Activated naive CD8-positive, alpha-beta T cell treated with anti-CD3 and anti-CD28 coated beads, Interleukin-2, amount 50 U/mL, for 24 hours (primary cell): ENCODE measurements around the gene TTC7B.

Source experiments
- ATAC-seq: fragments of 150-1000 bp; cut with Tn5 transposase; one replicate; pipeline ENCODE4 v1.10.0; 2021
- DNase-seq: peaks from one replicate; pipeline ENCODE4 v3.0.0; 2021
- H3K27ac Mint-ChIP-seq: one replicate; pipeline ENCODE4 v1.8.0; 2021; ENCODE audit warnings: mild to moderate bottlenecking, mixed read lengths
- H3K27me3 Mint-ChIP-seq: one replicate; pipeline ENCODE4 v1.8.0; 2021; ENCODE audit warnings: mixed read lengths
- H3K36me3 Mint-ChIP-seq: one replicate; pipeline ENCODE4 v1.8.0; 2021; ENCODE audit warnings: low read depth, mixed read lengths
- H3K4me1 Mint-ChIP-seq: one replicate; pipeline ENCODE4 v1.8.0; 2021; ENCODE audit warnings: mixed read lengths
- H3K4me3 Mint-ChIP-seq: one replicate; pipeline ENCODE4 v1.8.0; 2021; ENCODE audit warnings: mild to moderate bottlenecking, moderate library complexity, mixed read lengths
- H3K9me3 Mint-ChIP-seq: one replicate; pipeline ENCODE4 v1.8.0; 2021; ENCODE audit warnings: mixed read lengths

The TTC7B gene

GRCh38 chr14:90514566-90514965 lies 301.7 kb downstream of the TTC7B start:
- H3K4me1 Mint-ChIP-seq = no peaks in the 10 kb centered on the region
- DNase-seq = no peak
- H3K27me3 Mint-ChIP-seq = no peaks in the 10 kb centered on the region
- no peaks in the 10 kb centered on the region for H3K9me3 Mint-ChIP-seq
- H3K4me3 Mint-ChIP-seq = no peak overlapping the region
- no peaks in the 10 kb centered on the region for H3K36me3 Mint-ChIP-seq
- no peak overlapping the region for H3K27ac Mint-ChIP-seq
- ATAC-seq = no peak

GRCh38 chr14:90514015-90514398 lies 302.2 kb downstream of the TTC7B start:
- ATAC-seq (no peak), DNase-seq (no peak)
- no peak overlapping the region for H3K27ac Mint-ChIP-seq
- H3K9me3 Mint-ChIP-seq = no peaks in the 10 kb centered on the region
- no peaks in the 10 kb centered on the region for H3K36me3 Mint-ChIP-seq
- no peaks in the 10 kb centered on the region for H3K4me1 Mint-ChIP-seq
- peaks cover 5% of the 10 kb centered on the region for H3K27me3 Mint-ChIP-seq
- no peak overlapping the region for H3K4me3 Mint-ChIP-seq

- Mint-ChIP-seq H3K4me3 (no peak overlapping the region), H3K27ac (no peak overlapping the region), H3K27me3 (peaks cover 7% of the 10 kb centered on the region), H3K4me1 (peaks cover 2% of the 10 kb centered on the region), H3K36me3 (no peaks in the 10 kb centered on the region), H3K9me3 (no peaks in the 10 kb centered on the region)
- ATAC-seq (no peak), DNase-seq (no peak)
Measured at GRCh38 chr14:90513161-90514014, 302.8 kb downstream of the TTC7B start.

GRCh38 chr14:90512329-90512991 lies 303.8 kb downstream of the TTC7B start:
- Mint-ChIP-seq H3K9me3 (no peaks in the 10 kb centered on the region), H3K4me1 (peaks cover 2% of the 10 kb centered on the region), H3K27me3 (peaks cover 7% of the 10 kb centered on the region), H3K27ac (no peak overlapping the region), H3K36me3 (no peaks in the 10 kb centered on the region), H3K4me3 (no peak overlapping the region)
- DNase-seq (no peak), ATAC-seq (no peak)

DNA sequence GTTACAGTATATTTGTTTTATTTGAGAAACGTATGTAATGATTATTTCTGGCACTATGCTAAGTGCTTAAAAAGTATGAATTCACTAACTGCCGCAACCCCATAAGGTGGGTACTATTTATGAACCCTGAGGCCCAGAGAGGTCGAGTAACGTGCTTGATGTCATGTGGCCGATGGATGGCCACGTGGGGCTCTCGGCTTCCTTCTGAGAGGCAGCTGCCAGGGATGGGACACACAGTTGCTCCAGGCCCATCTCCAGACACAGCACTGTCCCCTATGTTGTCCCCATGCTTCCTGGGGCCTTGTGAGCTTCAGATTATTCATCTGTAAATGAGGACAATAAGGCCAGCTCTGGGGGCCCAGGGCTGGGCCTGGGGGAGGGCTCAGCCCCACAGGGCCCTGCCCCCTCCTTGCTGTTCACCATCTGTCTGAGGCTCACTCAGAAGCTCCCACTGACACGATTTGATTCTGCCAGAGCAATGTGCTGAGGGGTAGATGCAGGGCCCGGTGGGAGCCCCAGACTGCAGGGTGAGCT lies 304.4 kb downstream of the TTC7B start:
- peaks cover 7% of the 10 kb centered on the region for H3K27me3 Mint-ChIP-seq
- no peak overlapping the region for H3K4me3 Mint-ChIP-seq
- no peak overlapping the region for H3K27ac Mint-ChIP-seq
- H3K9me3 Mint-ChIP-seq = no peaks in the 10 kb centered on the region
- H3K4me1 Mint-ChIP-seq = peaks cover 2% of the 10 kb centered on the region
- ATAC-seq = no peak
- DNase-seq = no peak
- H3K36me3 Mint-ChIP-seq = no peaks in the 10 kb centered on the region

- Mint-ChIP-seq H3K27ac (no peak overlapping the region), H3K27me3 (peaks cover 7% of the 10 kb centered on the region), H3K4me1 (peaks cover 2% of the 10 kb centered on the region), H3K36me3 (no peaks in the 10 kb centered on the region), H3K9me3 (no peaks in the 10 kb centered on the region), H3K4me3 (no peak overlapping the region)
- no peak for ATAC-seq
- no peak for DNase-seq
Measured at GRCh38 chr14:90511252-90511651, 305.0 kb downstream of the TTC7B start.

- H3K27ac Mint-ChIP-seq = no peak overlapping the region
- DNase-seq (no peak), ATAC-seq (no peak)
- H3K9me3 Mint-ChIP-seq = no peaks in the 10 kb centered on the region
- peaks cover 2% of the 10 kb centered on the region for H3K4me1 Mint-ChIP-seq
- no peaks in the 10 kb centered on the region for H3K36me3 Mint-ChIP-seq
- peaks cover 7% of the 10 kb centered on the region for H3K27me3 Mint-ChIP-seq
- H3K4me3 Mint-ChIP-seq = no peak overlapping the region
Measured at GRCh38 chr14:90510159-90510558, 306.1 kb downstream of the TTC7B start.

- Mint-ChIP-seq H3K4me3 (no peak overlapping the region), H3K27ac (no peak overlapping the region), H3K27me3 (peaks cover 7% of the 10 kb centered on the region), H3K9me3 (no peaks in the 10 kb centered on the region), H3K4me1 (peaks cover 2% of the 10 kb centered on the region), H3K36me3 (no peaks in the 10 kb centered on the region)
- no peak for DNase-seq
- no peak for ATAC-seq
Measured at GRCh38 chr14:90509403-90509802, 306.8 kb downstream of the TTC7B start.

DNA sequence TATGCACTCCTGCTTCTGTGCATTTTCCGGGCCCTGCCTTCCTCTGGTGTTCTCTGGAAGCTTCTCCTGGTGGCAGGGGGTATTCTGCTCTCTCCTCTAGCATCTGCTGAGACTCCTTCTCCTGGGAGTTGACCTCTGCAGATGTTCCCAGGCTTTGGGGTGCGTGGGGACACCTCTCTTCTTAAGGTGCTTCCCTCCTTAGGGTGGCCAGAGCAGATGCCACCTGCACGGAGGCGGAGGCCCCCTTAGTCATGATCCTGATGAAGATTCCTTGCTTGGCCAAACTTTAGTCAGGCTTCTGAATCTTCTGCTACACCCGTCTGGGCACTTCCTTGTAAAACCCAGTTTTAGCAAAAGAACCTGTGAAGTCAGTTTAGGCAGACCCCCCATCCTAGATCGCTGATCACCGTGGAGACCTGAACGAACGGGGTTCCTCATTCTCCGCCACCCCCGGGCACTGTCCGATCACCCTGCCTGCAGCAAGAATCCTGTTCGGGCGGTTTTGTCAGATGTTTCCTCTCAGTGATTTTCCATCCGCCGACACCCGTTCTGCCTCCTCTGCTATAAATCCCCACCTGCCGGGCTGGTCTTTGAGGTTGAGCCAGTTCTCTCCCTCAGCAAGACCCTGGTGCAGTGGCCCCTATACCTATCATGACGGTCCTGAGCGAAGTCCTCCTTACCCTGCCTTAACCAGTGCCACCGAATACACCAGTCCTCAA lies 307.5 kb downstream of the TTC7B start:
- Mint-ChIP-seq H3K9me3 (no peaks in the 10 kb centered on the region), H3K4me1 (peaks cover 2% of the 10 kb centered on the region), H3K4me3 (no peak overlapping the region), H3K27me3 (peaks cover 7% of the 10 kb centered on the region), H3K27ac (no peak overlapping the region), H3K36me3 (no peaks in the 10 kb centered on the region)
- ATAC-seq (no peak), DNase-seq (no peak)

- H3K4me1 Mint-ChIP-seq = peaks cover 2% of the 10 kb centered on the region
- peaks cover 8% of the 10 kb centered on the region for H3K27me3 Mint-ChIP-seq
- no peak for DNase-seq
- ATAC-seq = no peak
- no peaks in the 10 kb centered on the region for H3K9me3 Mint-ChIP-seq
- H3K36me3 Mint-ChIP-seq = no peaks in the 10 kb centered on the region
- no peak overlapping the region for H3K27ac Mint-ChIP-seq
- H3K4me3 Mint-ChIP-seq = no peak overlapping the region
Measured at GRCh38 chr14:90508036-90508435, 308.2 kb downstream of the TTC7B start.

DNA sequence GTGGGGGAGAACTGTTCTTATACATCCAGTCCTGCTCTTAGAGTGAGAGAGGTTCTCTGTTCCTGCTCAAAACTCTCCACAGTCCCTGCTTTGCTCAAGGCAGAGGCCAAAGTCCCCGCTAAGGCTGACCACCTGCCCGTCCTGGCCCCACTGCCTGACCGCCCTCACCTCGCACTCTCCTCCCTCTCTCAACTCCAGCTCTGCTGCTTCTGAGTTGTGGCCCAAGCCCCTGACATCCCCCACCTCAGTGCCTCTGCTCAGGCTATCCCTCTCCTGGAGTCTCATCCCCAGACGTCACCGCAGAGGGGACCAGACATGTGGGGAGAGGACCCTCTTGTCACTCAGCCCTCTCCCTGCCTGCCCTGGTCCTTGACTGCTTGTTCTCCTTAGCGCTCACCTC lies 308.8 kb downstream of the TTC7B start:
- no peak for ATAC-seq
- no peak overlapping the region for H3K27ac Mint-ChIP-seq
- H3K4me1 Mint-ChIP-seq = peaks cover 2% of the 10 kb centered on the region
- H3K4me3 Mint-ChIP-seq = no peak overlapping the region
- no peak for DNase-seq
- no peaks in the 10 kb centered on the region for H3K9me3 Mint-ChIP-seq
- H3K27me3 Mint-ChIP-seq = peaks cover 12% of the 10 kb centered on the region
- no peaks in the 10 kb centered on the region for H3K36me3 Mint-ChIP-seq

DNA sequence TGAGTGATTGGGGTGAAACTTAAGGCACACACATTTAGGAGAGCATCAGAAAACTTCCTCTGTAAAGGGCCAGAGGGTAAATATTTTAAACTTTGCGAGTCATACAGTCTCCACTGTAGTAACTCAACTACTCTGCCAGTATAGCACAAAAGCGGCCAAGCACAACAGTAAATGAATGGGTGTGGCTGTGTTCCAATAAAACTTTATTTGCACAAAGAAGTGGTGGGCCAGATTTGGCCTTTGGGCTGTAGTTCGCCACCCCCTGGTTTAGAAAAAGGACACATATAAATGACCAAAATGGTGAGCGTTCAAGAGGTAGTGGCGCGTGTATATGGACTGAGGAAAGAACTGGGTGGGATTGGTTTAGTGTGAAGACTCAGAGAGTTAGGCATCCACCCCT lies 309.5 kb downstream of the TTC7B start:
- no peak overlapping the region for H3K4me3 Mint-ChIP-seq
- H3K9me3 Mint-ChIP-seq = no peaks in the 10 kb centered on the region
- H3K4me1 Mint-ChIP-seq = peaks cover 2% of the 10 kb centered on the region
- no peaks in the 10 kb centered on the region for H3K36me3 Mint-ChIP-seq
- H3K27ac Mint-ChIP-seq = no peak overlapping the region
- peaks cover 18% of the 10 kb centered on the region for H3K27me3 Mint-ChIP-seq
- ATAC-seq = no peak
- DNase-seq = no peak

- Mint-ChIP-seq H3K9me3 (no peaks in the 10 kb centered on the region), H3K4me1 (peaks cover 3% of the 10 kb centered on the region), H3K36me3 (no peaks in the 10 kb centered on the region), H3K27ac (no peak overlapping the region), H3K4me3 (no peak overlapping the region), H3K27me3 (peaks cover 21% of the 10 kb centered on the region)
- ATAC-seq = no peak
- no peak for DNase-seq
Measured at GRCh38 chr14:90505531-90505930, 310.7 kb downstream of the TTC7B start.

DNA sequence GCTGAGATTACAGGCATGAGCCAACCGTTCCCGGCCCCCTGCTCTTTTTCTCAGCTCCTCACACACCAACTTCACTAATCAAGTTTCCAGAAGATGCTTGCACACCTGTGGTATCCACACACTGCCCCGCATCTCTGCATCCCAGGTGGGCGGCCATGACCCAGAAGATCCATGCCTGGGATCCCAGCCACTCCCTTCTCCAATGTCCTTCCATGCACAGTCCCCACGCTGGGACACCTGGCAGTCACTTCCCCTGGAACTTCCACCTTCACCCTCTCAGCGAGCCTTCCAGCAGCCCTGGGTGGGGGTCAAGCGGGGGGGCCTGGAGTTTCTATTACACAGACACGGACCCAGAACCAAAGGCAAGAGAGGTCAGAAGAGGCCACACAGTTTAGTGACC lies 311.6 kb downstream of the TTC7B start:
- no peaks in the 10 kb centered on the region for H3K9me3 Mint-ChIP-seq
- ATAC-seq = no peak
- H3K27me3 Mint-ChIP-seq = peaks cover 27% of the 10 kb centered on the region
- no peak for DNase-seq
- peaks cover 4% of the 10 kb centered on the region for H3K4me1 Mint-ChIP-seq
- no peaks in the 10 kb centered on the region for H3K36me3 Mint-ChIP-seq
- no peak overlapping the region for H3K4me3 Mint-ChIP-seq
- H3K27ac Mint-ChIP-seq = no peak overlapping the region

GRCh38 chr14:90503582-90503981 lies 312.6 kb downstream of the TTC7B start:
- no peaks in the 10 kb centered on the region for H3K36me3 Mint-ChIP-seq
- no peak overlapping the region for H3K27ac Mint-ChIP-seq
- ATAC-seq = no peak

More at GRCh38 chr14:90503582-90503981, 312.6 kb downstream of the TTC7B start:
- DNase-seq = no peak
- no peak overlapping the region for H3K4me3 Mint-ChIP-seq
- peaks cover 24% of the 10 kb centered on the region for H3K27me3 Mint-ChIP-seq
- peaks cover 3% of the 10 kb centered on the region for H3K4me1 Mint-ChIP-seq
- no peaks in the 10 kb centered on the region for H3K9me3 Mint-ChIP-seq
